Astrocyte (in vitro differentiated cells and primary cell): ENCODE measurements around the gene SCAP.

Experiments
- EZH2 ChIP-seq: IDR thresholded peaks from 2 replicates; pipeline ENCODE4 v1.6.1; 2012; ENCODE audit warnings: mild to moderate bottlenecking, low read length, inconsistent platforms; ENCODE audit not compliant: insufficient read depth
- TF ChIP-seq, protein P1 (sequence below): IDR thresholded peaks from 2 replicates; pipeline ENCODE4 v1.5.1; 2011; ENCODE audit warnings: low read depth, mild to moderate bottlenecking, inconsistent platforms, low read length, moderate library complexity; ENCODE audit not compliant: insufficient read depth

DNA sequence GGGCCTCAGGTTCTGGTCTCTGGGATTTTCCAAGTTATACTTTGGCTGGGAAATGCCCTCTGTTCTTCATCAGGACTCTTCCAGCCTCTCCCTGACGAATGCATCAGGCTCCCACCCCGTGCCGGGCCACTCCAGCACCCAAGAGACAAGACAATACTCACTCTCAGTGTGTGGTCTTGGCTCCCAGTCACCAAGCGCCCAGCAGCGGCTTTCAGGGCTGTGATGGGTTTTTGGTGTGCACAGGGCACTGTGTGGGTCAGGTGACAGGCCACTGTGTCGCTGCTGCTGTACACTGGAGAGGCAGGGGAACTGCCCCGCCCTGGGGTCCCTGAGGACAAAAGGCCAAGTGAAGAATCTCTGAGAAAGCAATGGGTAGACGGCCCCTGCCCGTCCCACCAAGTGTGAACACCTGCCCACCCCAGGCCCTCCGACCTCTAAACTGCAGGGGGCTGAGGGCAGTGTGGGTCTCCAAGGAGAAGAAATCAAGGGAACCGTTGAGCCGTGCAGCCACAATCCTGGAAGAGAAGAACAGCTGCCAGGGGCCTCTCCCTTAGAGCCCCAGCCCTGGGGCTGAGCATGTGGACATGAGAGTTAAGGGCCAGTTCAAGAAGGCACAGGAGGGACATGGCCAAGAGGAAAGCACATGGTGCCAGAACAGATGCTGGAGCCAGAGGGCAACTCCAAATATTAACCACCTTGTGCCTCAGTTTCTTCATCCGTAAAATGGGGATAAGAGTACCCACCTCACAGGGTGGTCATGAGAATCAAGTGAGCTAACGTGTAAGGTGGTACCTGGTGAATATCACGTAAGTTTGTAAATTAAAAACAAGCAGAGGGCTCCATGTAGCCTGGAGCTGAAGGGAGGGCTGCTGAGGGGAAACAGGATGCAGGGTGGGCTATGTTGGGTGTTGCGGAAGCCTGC lies 60.8 kb downstream of the SCAP start:
- TF ChIP-seq, protein P1, sequence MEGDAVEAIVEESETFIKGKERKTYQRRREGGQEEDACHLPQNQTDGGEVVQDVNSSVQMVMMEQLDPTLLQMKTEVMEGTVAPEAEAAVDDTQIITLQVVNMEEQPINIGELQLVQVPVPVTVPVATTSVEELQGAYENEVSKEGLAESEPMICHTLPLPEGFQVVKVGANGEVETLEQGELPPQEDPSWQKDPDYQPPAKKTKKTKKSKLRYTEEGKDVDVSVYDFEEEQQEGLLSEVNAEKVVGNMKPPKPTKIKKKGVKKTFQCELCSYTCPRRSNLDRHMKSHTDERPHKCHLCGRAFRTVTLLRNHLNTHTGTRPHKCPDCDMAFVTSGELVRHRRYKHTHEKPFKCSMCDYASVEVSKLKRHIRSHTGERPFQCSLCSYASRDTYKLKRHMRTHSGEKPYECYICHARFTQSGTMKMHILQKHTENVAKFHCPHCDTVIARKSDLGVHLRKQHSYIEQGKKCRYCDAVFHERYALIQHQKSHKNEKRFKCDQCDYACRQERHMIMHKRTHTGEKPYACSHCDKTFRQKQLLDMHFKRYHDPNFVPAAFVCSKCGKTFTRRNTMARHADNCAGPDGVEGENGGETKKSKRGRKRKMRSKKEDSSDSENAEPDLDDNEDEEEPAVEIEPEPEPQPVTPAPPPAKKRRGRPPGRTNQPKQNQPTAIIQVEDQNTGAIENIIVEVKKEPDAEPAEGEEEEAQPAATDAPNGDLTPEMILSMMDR: no peak
- no peak for TF ChIP-seq EZH2
